Duodenal mucosa (tissue), 2 donors: ENCODE results near the gene LARP6.
"Not testable (repeated sequence)": the region's sequence is repeated elsewhere in the genome, so short reads cannot be mapped to it uniquely, and the experiment has no call there.

ENCODE experiments used
- H3K27ac ChIP-seq: one replicate; pipeline ENCODE4 v1.7.0; 2013; ENCODE audit warnings: low read depth, low read length
- H3K27me3 ChIP-seq, 2 donors: one replicate each; pipeline ENCODE4 v1.7.0; 2013; ENCODE audit warnings: low read length in 2 of 2, control low read depth in 1 of 2; ENCODE audit not compliant: insufficient read depth in 2 of 2, control insufficient read depth in 1 of 2
- H3K36me3 ChIP-seq, 2 donors: one replicate each; pipeline ENCODE4 v1.7.0; 2013; ENCODE audit warnings: low read length in 2 of 2, control low read depth in 1 of 2; ENCODE audit not compliant: insufficient read depth in 2 of 2, control insufficient read depth in 1 of 2
- H3K4me1 ChIP-seq, 2 donors: one replicate each; pipeline ENCODE4 v1.7.0; 2013; ENCODE audit warnings: low read length in 2 of 2, control low read depth in 1 of 2; ENCODE audit not compliant: insufficient read depth in 2 of 2, control insufficient read depth in 1 of 2
- H3K4me3 ChIP-seq, 2 donors: one replicate each; pipeline ENCODE4 v1.7.0; 2013; ENCODE audit warnings: low read length in 2 of 2, low read depth in 1 of 2
- H3K9ac ChIP-seq, 2 donors: one replicate each; pipeline ENCODE4 v1.7.0; 2013; ENCODE audit warnings: low read length in 2 of 2, low read depth in 1 of 2
- H3K9me3 ChIP-seq, 2 donors: one replicate each; pipeline ENCODE4 v1.7.0; 2013; ENCODE audit warnings: low read length in 2 of 2, control low read depth in 1 of 2; ENCODE audit not compliant: control insufficient read depth in 1 of 2

Gene LARP6

GRCh38 chr15:70875001-70875782 lies 21.2 kb upstream of the LARP6 start:
- no peak overlapping the region for H3K9ac ChIP-seq
- no peaks in the 10 kb centered on the region for H3K9me3 ChIP-seq
- no peaks in the 10 kb centered on the region for H3K4me1 ChIP-seq
- H3K27ac ChIP-seq: no peak overlapping the region
- no peak overlapping the region for H3K4me3 ChIP-seq
- H3K27me3 ChIP-seq: no peaks in the 10 kb centered on the region
- no peaks in the 10 kb centered on the region for H3K36me3 ChIP-seq

- Histone ChIP-seq H3K9ac (no peak overlapping the region), H3K9me3 (no peaks in the 10 kb centered on the region), H3K36me3 (no peaks in the 10 kb centered on the region), H3K27me3 (no peaks in the 10 kb centered on the region), H3K4me3 (no peak overlapping the region), H3K4me1 (no peaks in the 10 kb centered on the region), H3K27ac (no peak overlapping the region)
Measured at GRCh38 chr15:70873232-70874054, 19.5 kb upstream of the LARP6 start.

GRCh38 chr15:70871490-70871889 lies 17.5 kb upstream of the LARP6 start:
- H3K27me3 ChIP-seq, H3K36me3 ChIP-seq, H3K4me3 ChIP-seq, H3K4me1 ChIP-seq, H3K27ac ChIP-seq, H3K9ac ChIP-seq, H3K9me3 ChIP-seq: not testable (repeated sequence)

- no peak overlapping the region for H3K27ac ChIP-seq
- H3K4me1 ChIP-seq: no peaks in the 10 kb centered on the region
- no peak overlapping the region for H3K4me3 ChIP-seq
- H3K36me3 ChIP-seq: no peaks in the 10 kb centered on the region
- no peaks in the 10 kb centered on the region for H3K9me3 ChIP-seq
- H3K9ac ChIP-seq: no peak overlapping the region
- no peaks in the 10 kb centered on the region for H3K27me3 ChIP-seq
Measured at GRCh38 chr15:70870051-70870450, 16.1 kb upstream of the LARP6 start.

GRCh38 chr15:70869346-70869745 lies 15.4 kb upstream of the LARP6 start:
- H3K27me3 ChIP-seq: no peaks in the 10 kb centered on the region
- no peak overlapping the region for H3K4me3 ChIP-seq
- no peak overlapping the region for H3K9ac ChIP-seq
- no peak overlapping the region for H3K27ac ChIP-seq
- H3K9me3 ChIP-seq: no peaks in the 10 kb centered on the region
- H3K36me3 ChIP-seq: no peaks in the 10 kb centered on the region
- no peaks in the 10 kb centered on the region for H3K4me1 ChIP-seq

- Histone ChIP-seq H3K4me3 (no peak overlapping the region), H3K4me1 (no peaks in the 10 kb centered on the region), H3K36me3 (no peaks in the 10 kb centered on the region), H3K27ac (no peak overlapping the region), H3K27me3 (no peaks in the 10 kb centered on the region), H3K9ac (no peak overlapping the region), H3K9me3 (no peaks in the 10 kb centered on the region)
Measured at GRCh38 chr15:70867911-70868467, 14.0 kb upstream of the LARP6 start.

- H3K4me3 ChIP-seq: no peak overlapping the region
- no peaks in the 10 kb centered on the region for H3K4me1 ChIP-seq
- H3K27me3 ChIP-seq: no peaks in the 10 kb centered on the region
- H3K36me3 ChIP-seq: no peaks in the 10 kb centered on the region
- H3K9ac ChIP-seq: no peak overlapping the region
- no peak overlapping the region for H3K27ac ChIP-seq
- no peaks in the 10 kb centered on the region for H3K9me3 ChIP-seq
Measured at GRCh38 chr15:70866982-70867641, 13.2 kb upstream of the LARP6 start.

GRCh38 chr15:70863450-70864218 lies 9.7 kb upstream of the LARP6 start:
- Histone ChIP-seq H3K27me3 (no peaks in the 10 kb centered on the region), H3K9me3 (no peaks in the 10 kb centered on the region), H3K27ac (no peak overlapping the region), H3K36me3 (no peaks in the 10 kb centered on the region), H3K4me3 (no peak overlapping the region), H3K9ac (no peak overlapping the region), H3K4me1 (no peaks in the 10 kb centered on the region)

GRCh38 chr15:70859998-70860397 lies 6.0 kb upstream of the LARP6 start:
- no peaks in the 10 kb centered on the region for H3K4me1 ChIP-seq
- H3K9ac ChIP-seq: no peak overlapping the region
- no peaks in the 10 kb centered on the region for H3K9me3 ChIP-seq
- peaks cover 6 to 12% of the 10 kb centered on the region in 2 donors for H3K27me3 ChIP-seq
- no peak overlapping the region for H3K27ac ChIP-seq
- H3K36me3 ChIP-seq: no peaks in the 10 kb centered on the region
- H3K4me3 ChIP-seq: no peak overlapping the region
